H1 (cell line): Measurements from ENCODE around the gene KIF4A. TPM values are rescaled to one million over a fixed set of nuclear protein-coding genes. Genes with fewer than 3 reads are reported as not detected.

Source experiments
- CTCF ChIA-PET: fragments of 300-600 bp; sonication (Branson Sonifier 250); formaldehyde crosslinking; loops from one replicate; lab custom pipeline; 2021; ENCODE audit not compliant: partially characterized antibody; lab: Charles Lee
- POLR2A ChIA-PET: fragments of 300-600 bp; sonication (Branson Sonifier 250); formaldehyde crosslinking; loops from one replicate; lab custom pipeline; 2021; ENCODE audit warnings: inconsistent platforms; ENCODE audit not compliant: partially characterized antibody; lab: Charles Lee
- DNase-seq, 2 experiments: peaks; one replicate each; pipeline versions ENCODE4 v3.0.0 to v3.0.0-alpha.2; 2010 to 2022; ENCODE audit warnings: low spot score in 2 of 2, low read depth in 1 of 2, mixed read lengths in 1 of 2
- FAIRE-seq: peaks from 2 replicates; lab custom pipeline; 2011; peaks lifted over from hg19 to GRCh38; lab: Jason Lieb, UNC
- H2AFZ ChIP-seq: 2 replicates; pipeline ENCODE4 v1.8.1; 2012; ENCODE audit warnings: low read length, inconsistent platforms
- H2AK5ac ChIP-seq: 2 replicates; pipeline ENCODE4 v1.6.1; 2013; ENCODE audit warnings: low read depth, low read length
- H2BK120ac ChIP-seq: replicated peaks from 2 replicates; pipeline ENCODE3; 2013; ENCODE audit warnings: low read depth, low read length, inconsistent platforms
- H2BK12ac ChIP-seq: 2 replicates; pipeline ENCODE4 v1.6.1; 2013; ENCODE audit warnings: low read depth, low read length
- H2BK15ac ChIP-seq: 2 replicates; pipeline ENCODE4 v1.6.1; 2013; ENCODE audit warnings: low read length
- H2BK20ac ChIP-seq: 2 replicates; pipeline ENCODE4 v1.6.1; 2013; ENCODE audit warnings: low read length
- H2BK5ac ChIP-seq: 2 replicates; pipeline ENCODE4 v1.6.1; 2013; ENCODE audit warnings: low read depth, low read length
- H3K14ac ChIP-seq: 2 replicates; pipeline ENCODE4 v1.6.1; 2013; ENCODE audit warnings: inconsistent platforms; ENCODE audit not compliant: insufficient read length
- H3K18ac ChIP-seq: 2 replicates; pipeline ENCODE4 v1.6.1; 2013; ENCODE audit warnings: low read length; ENCODE audit errors: extremely low read depth
- H3K23ac ChIP-seq: 2 replicates; pipeline ENCODE4 v1.6.1; 2013; ENCODE audit warnings: inconsistent platforms; ENCODE audit not compliant: insufficient read length
- H3K23me2 ChIP-seq: 2 replicates; pipeline ENCODE4 v1.6.1; 2013; ENCODE audit warnings: low read depth, low read length
- H3K27ac ChIP-seq: 2 replicates; pipeline ENCODE4 v1.6.1; 2011; ENCODE audit warnings: low read depth, low read length, inconsistent platforms
- H3K27me3 ChIP-seq, 4 experiments: replicated peaks in 1 of 4; 1 replicate in 1 of 4; 2 replicates in 3 of 4; pipeline versions ENCODE4 v1.6.1 to v1.8.1; 2011 to 2013; ENCODE audit warnings: low read length in 3 of 4, mild to moderate bottlenecking in 3 of 4, inconsistent platforms in 2 of 4, mixed read lengths in 2 of 4, moderate library complexity in 1 of 4; ENCODE audit not compliant: control insufficient read depth in 3 of 4, insufficient read depth in 3 of 4; ENCODE audit errors: extremely low read depth in 1 of 4
- H3K36me3 ChIP-seq, 4 experiments: 2 replicates each; pipeline versions ENCODE4 v1.6.1 to v1.8.1; 2011 to 2013; ENCODE audit warnings: mild to moderate bottlenecking in 4 of 4, low read length in 3 of 4, moderate library complexity in 2 of 4, control low read depth in 1 of 4, inconsistent platforms in 1 of 4; ENCODE audit not compliant: insufficient read depth in 4 of 4, control insufficient read depth in 2 of 4
- H3K4ac ChIP-seq: replicated peaks from 2 replicates; pipeline ENCODE3; 2013; ENCODE audit warnings: low read length, low read depth, mixed read lengths, inconsistent platforms; ENCODE audit not compliant: insufficient read length
- H3K4me1 ChIP-seq, 4 experiments: replicated peaks in 1 of 4; 1 replicate in 1 of 4; 2 replicates in 3 of 4; pipeline versions ENCODE4 v1.6.1 to v1.8.1; 2011 to 2013; ENCODE audit warnings: low read length in 3 of 4, inconsistent platforms in 2 of 4, mixed read lengths in 1 of 4; ENCODE audit not compliant: insufficient read depth in 4 of 4, control insufficient read depth in 3 of 4
- H3K4me2 ChIP-seq, 2 experiments: 2 replicates each; pipeline versions ENCODE4 v1.6.1 to v1.8.1; 2011 to 2013; ENCODE audit warnings: low read depth in 2 of 2, low read length in 2 of 2, control low read depth in 1 of 2, inconsistent platforms in 1 of 2, mild to moderate bottlenecking in 1 of 2; ENCODE audit not compliant: insufficient read depth in 1 of 2
- H3K4me3 ChIP-seq, 4 experiments: fragments of 200-600, 300-600 bp in 1 of 4; sonication (generic), shearing (Covaris generic), sonication (Bioruptor Twin) in 1 of 4; 2 replicates each; pipeline versions ENCODE4 v1.5.1 to v1.8.1; 2011 to 2016; ENCODE audit warnings: low read length in 4 of 4, low read depth in 3 of 4, control low read depth in 2 of 4, inconsistent platforms in 2 of 4, mild to moderate bottlenecking in 2 of 4, mixed read lengths in 1 of 4, moderate library complexity in 1 of 4; ENCODE audit not compliant: insufficient read depth in 2 of 4; ENCODE audit errors: extremely low read depth in 1 of 4
- H3K56ac ChIP-seq: replicated peaks from 2 replicates; pipeline ENCODE3; 2013; ENCODE audit warnings: low read depth, mild to moderate bottlenecking, mixed read lengths, low read length, inconsistent platforms; ENCODE audit not compliant: insufficient read length
- H3K79me1 ChIP-seq: 2 replicates; pipeline ENCODE4 v1.6.1; 2013; ENCODE audit warnings: low read depth, low read length, control low read depth
- H3K79me2 ChIP-seq, 2 experiments: 2 replicates each; pipeline versions ENCODE4 v1.6.1 to v1.8.1; 2012 to 2013; ENCODE audit warnings: low read length in 2 of 2, mild to moderate bottlenecking in 2 of 2, inconsistent platforms in 1 of 2; ENCODE audit not compliant: insufficient read depth in 2 of 2, control insufficient read depth in 1 of 2
- H3K9ac ChIP-seq, 4 experiments: replicated peaks in 1 of 4; 1 replicate in 1 of 4; 2 replicates in 3 of 4; pipeline versions ENCODE4 v1.6.1 to v1.8.1; 2011 to 2013; ENCODE audit warnings: low read depth in 3 of 4, low read length in 3 of 4, control low read depth in 2 of 4, mild to moderate bottlenecking in 2 of 4, moderate library complexity in 2 of 4, inconsistent platforms in 1 of 4; ENCODE audit errors: extremely low read depth in 1 of 4
- H3K9me3 ChIP-seq, 2 experiments: 2 replicates each; pipeline versions ENCODE4 v1.6.1 to v1.8.1; 2012 to 2013; ENCODE audit warnings: mild to moderate bottlenecking in 2 of 2, moderate library complexity in 2 of 2, control low read depth in 1 of 2, inconsistent platforms in 1 of 2, low read depth in 1 of 2, low read length in 1 of 2, mixed read lengths in 1 of 2; ENCODE audit not compliant: insufficient read depth in 2 of 2
- H4K20me1 ChIP-seq, 2 experiments: replicated peaks in 1 of 2; 2 replicates each; pipeline versions ENCODE3 to v1.8.1; 2011 to 2013; ENCODE audit warnings: inconsistent platforms in 2 of 2, low read length in 2 of 2, mild to moderate bottlenecking in 1 of 2; ENCODE audit not compliant: insufficient read depth in 2 of 2, control insufficient read depth in 1 of 2
- H4K5ac ChIP-seq: 2 replicates; pipeline ENCODE4 v1.6.1; 2013; ENCODE audit warnings: low read length, low read depth, mixed read lengths, inconsistent platforms; ENCODE audit not compliant: insufficient read length
- H4K8ac ChIP-seq: 2 replicates; pipeline ENCODE4 v1.8.0; 2013; ENCODE audit warnings: mild to moderate bottlenecking, moderate library complexity, low read length, inconsistent platforms; ENCODE audit not compliant: insufficient read depth; ENCODE audit errors: extremely low read depth
- H4K91ac ChIP-seq: replicated peaks from 2 replicates; pipeline ENCODE3; 2013; ENCODE audit warnings: low read length, mixed read lengths, inconsistent platforms; ENCODE audit not compliant: insufficient read length
- ASH2L ChIP-seq: fragments of 200-600, 300-600 bp; sonication (generic); IDR thresholded peaks from one replicate; pipeline ENCODE4 v1.7.1; 2017; ENCODE audit warnings: low read length
- CBX5 ChIP-seq: fragments of 300-800, 300-1000 bp; sonication (generic); IDR thresholded peaks from 2 replicates; pipeline ENCODE4 v1.7.1; 2016; ENCODE audit warnings: antibody characterized with exemption, low read length, low read depth
- CHD2 ChIP-seq: IDR thresholded peaks from 2 replicates; pipeline ENCODE4 v1.6.1; 2012; ENCODE audit warnings: low read length, improper control_type of control experiment
- EP300 ChIP-seq, 2 experiments: IDR thresholded peaks; 1 replicate in 1 of 2; 2 replicates in 1 of 2; pipeline ENCODE4 v1.6.1; 2011 to 2012; ENCODE audit warnings: low read depth in 2 of 2, low read length in 2 of 2, mild to moderate bottlenecking in 2 of 2, borderline replicate concordance in 1 of 2, inconsistent platforms in 1 of 2, moderate library complexity in 1 of 2
- RAD21 ChIP-seq, 2 experiments: IDR thresholded peaks in 1 of 2; conservative IDR thresholded peaks in 1 of 2; 2 replicates each; pipeline ENCODE4 v1.6.1; 2011; ENCODE audit warnings: low read depth in 2 of 2, low read length in 2 of 2, improper control_type of control experiment in 1 of 2, inconsistent platforms in 1 of 2, mild to moderate bottlenecking in 1 of 2, moderate library complexity in 1 of 2
- SP4 ChIP-seq: IDR thresholded peaks from 2 replicates; pipeline ENCODE4 v1.6.1; 2012; ENCODE audit warnings: low read length, inconsistent platforms
- WGBS, 2 experiments: shearing (Covaris generic) in 1 of 2; methylation state at CpG; one replicate each; pipeline versions ENCODE4 v1.1.6 to v1.1.7; 2013 to 2015; ENCODE audit warnings: low lambda C conversion rate in 2 of 2, mixed read lengths in 2 of 2, inconsistent platforms in 1 of 2, low coverage in 1 of 2, missing lambda C conversion rate in 1 of 2; ENCODE audit not compliant: insufficient replicate concordance in 2 of 2, insufficient coverage in 1 of 2, insufficient read length in 1 of 2; ENCODE audit errors: extremely low coverage in 1 of 2, missing lambda C conversion rate in 1 of 2; 5-methylcytosine and 5-hydroxymethylcytosine counted together
- polyA plus RNA-seq, 7 experiments: library from polyadenylated mRNA; depleted of rRNA in 3 of 7; stranded (reverse) in 5 of 7; unstranded in 2 of 7; fragments of >200 nt in 5 of 7; fragments of 200-250 nt in 2 of 7; gene quantifications; 1 replicate in 5 of 7; 2 replicates in 1 of 7; 4 replicates in 1 of 7; pipeline versions ENCODE4 v1.2.1 to v1.2.3, GENCODE V29; 2011 to 2013; ENCODE audit warnings: missing spikeins in 2 of 7, mixed read lengths in 2 of 7
- total RNA-seq: library from RNA; stranded (reverse); fragmentation: NEBNext Ultra II Directional; extraction: Animal tissue kit (Norgen Biotek cat#: 25700); gene quantifications from 2 replicates; pipeline ENCODE4 v1.2.1, GENCODE V29; 2021
- TF ChIP-seq, protein P1 (sequence below): IDR thresholded peaks from 2 replicates; pipeline ENCODE4 v1.6.1; 2011; ENCODE audit warnings: low read depth, mild to moderate bottlenecking, low read length; ENCODE audit not compliant: insufficient read depth
- TF ChIP-seq, protein P2 (sequence below): IDR thresholded peaks from 2 replicates; pipeline ENCODE4 v1.6.1; 2012; ENCODE audit warnings: low read length, inconsistent platforms
- TF ChIP-seq, protein P3 (sequence below), 3 experiments: IDR thresholded peaks; 1 replicate in 2 of 3; 2 replicates in 1 of 3; pipeline versions ENCODE4 v1.5.1 to v1.6.1; 2011; ENCODE audit warnings: low read length in 3 of 3, mild to moderate bottlenecking in 3 of 3, inconsistent platforms in 2 of 3, low read depth in 1 of 3, moderate library complexity in 1 of 3; ENCODE audit not compliant: insufficient read depth in 1 of 3; ENCODE audit errors: control extremely low read depth in 1 of 3

KIF4A gene
- total and polyA plus RNA-seq, 2 of the 8 experiments (the other 6 are each of a cell fraction or from before 2014, with no cell fraction given), result 10.9 to 35.7 TPM

DNA sequence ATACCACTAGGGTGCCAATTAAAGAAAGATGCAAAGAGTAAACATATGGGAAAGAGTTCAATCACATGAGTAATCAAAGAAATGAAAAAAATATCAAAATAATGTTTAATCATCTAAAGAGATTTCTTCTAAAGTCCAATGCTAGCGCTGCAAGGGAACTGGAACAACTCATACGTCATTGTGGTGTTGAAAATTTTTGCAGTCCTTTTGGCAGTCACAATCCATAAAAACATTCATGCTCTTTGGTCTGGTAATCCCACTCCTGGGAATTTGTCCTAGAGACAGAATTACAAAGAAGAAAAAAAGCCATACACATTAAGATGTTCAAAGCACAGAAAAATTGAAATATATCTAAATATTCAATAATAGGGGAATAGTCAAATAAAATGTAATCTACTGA, 34.5 kb upstream of the KIF4A start:
- H3K27ac ChIP-seq, result no peak overlapping the region
- ChIA-PET POLR2A (no interaction called here), CTCF (no interaction called here)
- no peak overlapping the region for H3K23ac ChIP-seq
- H3K79me1 ChIP-seq, result no peaks in the 10 kb centered on the region
- H3K79me2 ChIP-seq, result no peaks in the 10 kb centered on the region
- no peak overlapping the region for H2BK15ac ChIP-seq
- no peaks in the 10 kb centered on the region for H3K36me3 ChIP-seq
- no peak overlapping the region for H3K56ac ChIP-seq
- no peak overlapping the region for H3K4me3 ChIP-seq
- 96% methylated on average over 2 of the region's 2 CpGs; no CpG with 5 or more reads in 1 of the 2 experiments for WGBS, 2 experiments
- no peak overlapping the region for H4K91ac ChIP-seq
- no peak overlapping the region for H3K4me2 ChIP-seq
- no peak overlapping the region for H2BK5ac ChIP-seq
- no peak overlapping the region for H3K14ac ChIP-seq
- H3K9me3 ChIP-seq, result no peaks in the 10 kb centered on the region
- H3K18ac ChIP-seq, result no peak overlapping the region
- no peaks in the 10 kb centered on the region for H3K4me1 ChIP-seq
- no peak overlapping the region for H4K8ac ChIP-seq
- H3K23me2 ChIP-seq, result no peaks in the 10 kb centered on the region
- no peak overlapping the region for H2BK120ac ChIP-seq
- H2BK12ac ChIP-seq, result no peak overlapping the region
- H3K4ac ChIP-seq, result no peak overlapping the region
- no peak overlapping the region for H2BK20ac ChIP-seq
- no peak overlapping the region for H2AFZ ChIP-seq
- no peak overlapping the region for H2AK5ac ChIP-seq
- no peaks in the 10 kb centered on the region for H4K20me1 ChIP-seq
- FAIRE-seq, result no peak
- no peaks in the 10 kb centered on the region for H3K27me3 ChIP-seq
- DNase-seq, result no peak
- H3K9ac ChIP-seq, result no peak overlapping the region
- H4K5ac ChIP-seq, result no peak overlapping the region
- no peak for TF ChIP-seq CHD2
- TF ChIP-seq, protein P1, sequence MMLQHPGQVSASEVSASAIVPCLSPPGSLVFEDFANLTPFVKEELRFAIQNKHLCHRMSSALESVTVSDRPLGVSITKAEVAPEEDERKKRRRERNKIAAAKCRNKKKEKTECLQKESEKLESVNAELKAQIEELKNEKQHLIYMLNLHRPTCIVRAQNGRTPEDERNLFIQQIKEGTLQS, result no peak
- no peak for TF ChIP-seq ASH2L
- no peak for TF ChIP-seq SP4
- TF ChIP-seq CBX5, result no peak
- TF ChIP-seq, protein P2, sequence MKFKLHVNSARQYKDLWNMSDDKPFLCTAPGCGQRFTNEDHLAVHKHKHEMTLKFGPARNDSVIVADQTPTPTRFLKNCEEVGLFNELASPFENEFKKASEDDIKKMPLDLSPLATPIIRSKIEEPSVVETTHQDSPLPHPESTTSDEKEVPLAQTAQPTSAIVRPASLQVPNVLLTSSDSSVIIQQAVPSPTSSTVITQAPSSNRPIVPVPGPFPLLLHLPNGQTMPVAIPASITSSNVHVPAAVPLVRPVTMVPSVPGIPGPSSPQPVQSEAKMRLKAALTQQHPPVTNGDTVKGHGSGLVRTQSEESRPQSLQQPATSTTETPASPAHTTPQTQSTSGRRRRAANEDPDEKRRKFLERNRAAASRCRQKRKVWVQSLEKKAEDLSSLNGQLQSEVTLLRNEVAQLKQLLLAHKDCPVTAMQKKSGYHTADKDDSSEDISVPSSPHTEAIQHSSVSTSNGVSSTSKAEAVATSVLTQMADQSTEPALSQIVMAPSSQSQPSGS, result no peak
- no peak for TF ChIP-seq RAD21 (IDR thresholded peaks at IDR 0.05 in 1 of 2, conservative IDR thresholded peaks at IDR 0.05 in 1 of 2; ENCODE audit: low read depth in 2 of 2, low read length in 2 of 2)
- TF ChIP-seq, protein P3, sequence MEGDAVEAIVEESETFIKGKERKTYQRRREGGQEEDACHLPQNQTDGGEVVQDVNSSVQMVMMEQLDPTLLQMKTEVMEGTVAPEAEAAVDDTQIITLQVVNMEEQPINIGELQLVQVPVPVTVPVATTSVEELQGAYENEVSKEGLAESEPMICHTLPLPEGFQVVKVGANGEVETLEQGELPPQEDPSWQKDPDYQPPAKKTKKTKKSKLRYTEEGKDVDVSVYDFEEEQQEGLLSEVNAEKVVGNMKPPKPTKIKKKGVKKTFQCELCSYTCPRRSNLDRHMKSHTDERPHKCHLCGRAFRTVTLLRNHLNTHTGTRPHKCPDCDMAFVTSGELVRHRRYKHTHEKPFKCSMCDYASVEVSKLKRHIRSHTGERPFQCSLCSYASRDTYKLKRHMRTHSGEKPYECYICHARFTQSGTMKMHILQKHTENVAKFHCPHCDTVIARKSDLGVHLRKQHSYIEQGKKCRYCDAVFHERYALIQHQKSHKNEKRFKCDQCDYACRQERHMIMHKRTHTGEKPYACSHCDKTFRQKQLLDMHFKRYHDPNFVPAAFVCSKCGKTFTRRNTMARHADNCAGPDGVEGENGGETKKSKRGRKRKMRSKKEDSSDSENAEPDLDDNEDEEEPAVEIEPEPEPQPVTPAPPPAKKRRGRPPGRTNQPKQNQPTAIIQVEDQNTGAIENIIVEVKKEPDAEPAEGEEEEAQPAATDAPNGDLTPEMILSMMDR (IDR thresholded peaks at IDR 0.05; ENCODE audit: control extremely low read depth in 1 of 3, insufficient read depth in 1 of 3, low read depth in 1 of 3, low read length in 3 of 3), result no peak
- TF ChIP-seq EP300 (IDR thresholded peaks at IDR 0.05; ENCODE audit: borderline replicate concordance in 1 of 2, low read depth in 2 of 2, low read length in 2 of 2), result no peak
